Keratinocyte (primary cell): ENCODE measurements around the gene IDH3B. TPM values are rescaled to one million over a fixed set of nuclear protein-coding genes. Genes with fewer than 3 reads are reported as not detected.

Experiments used
- DNase-seq: peaks from one replicate; pipeline ENCODE4 v3.0.0-alpha.2; 2011; ENCODE audit warnings: low read depth, missing footprints, low spot score
- FAIRE-seq: peaks from 2 replicates; lab custom pipeline; 2011; peaks lifted over from hg19 to GRCh38; lab: Jason Lieb, UNC
- H2AFZ ChIP-seq: 2 replicates; pipeline ENCODE4 v1.6.0; 2012; ENCODE audit warnings: low read length, control low read depth, inconsistent platforms; ENCODE audit not compliant: control insufficient read depth
- H3K27ac ChIP-seq: 2 replicates; pipeline ENCODE4 v1.5.1; 2011; ENCODE audit warnings: low read length; ENCODE audit not compliant: control insufficient read depth, insufficient read depth
- H3K27me3 ChIP-seq: 3 replicates; pipeline ENCODE4 v1.6.0; 2011; ENCODE audit warnings: low read length; ENCODE audit not compliant: control insufficient read depth, insufficient read depth; ENCODE audit errors: extremely low read depth
- H3K36me3 ChIP-seq, 2 experiments: 2 replicates in 1 of 2; 3 replicates in 1 of 2; pipeline ENCODE4 v1.5.1; 2011; ENCODE audit warnings: low read length in 2 of 2, mild to moderate bottlenecking in 1 of 2; ENCODE audit not compliant: control insufficient read depth in 2 of 2, insufficient read depth in 2 of 2; ENCODE audit errors: extremely low read depth in 1 of 2
- H3K4me1 ChIP-seq: 3 replicates; pipeline ENCODE4 v1.5.1; 2011; ENCODE audit warnings: low read length; ENCODE audit not compliant: control insufficient read depth, insufficient read depth; ENCODE audit errors: extremely low read depth
- H3K4me2 ChIP-seq: 3 replicates; pipeline ENCODE4 v1.6.0; 2011; ENCODE audit warnings: low read depth, low read length; ENCODE audit not compliant: control insufficient read depth, insufficient read depth; ENCODE audit errors: extremely low read depth
- H3K4me3 ChIP-seq, 3 experiments: fragments of 200-600 bp in 1 of 3; sonication (generic) in 1 of 3; 2 replicates in 2 of 3; 3 replicates in 1 of 3; pipeline ENCODE4 v1.5.1; 2011 to 2016; ENCODE audit warnings: low read length in 3 of 3, mild to moderate bottlenecking in 3 of 3, control low read depth in 2 of 3, inconsistent platforms in 1 of 3, low read depth in 1 of 3, mixed read lengths in 1 of 3, mixed run types in 1 of 3, moderate library complexity in 1 of 3; ENCODE audit not compliant: control insufficient read depth in 2 of 3, insufficient read depth in 2 of 3; ENCODE audit errors: extremely low read depth in 1 of 3
- H3K79me2 ChIP-seq: 2 replicates; pipeline ENCODE4 v1.6.0; 2012; ENCODE audit warnings: low read length; ENCODE audit not compliant: control insufficient read depth, insufficient read depth
- H3K9ac ChIP-seq: 3 replicates; pipeline ENCODE4 v1.6.0; 2011; ENCODE audit warnings: low read length; ENCODE audit not compliant: control insufficient read depth, insufficient read depth; ENCODE audit errors: extremely low read depth
- H3K9me1 ChIP-seq: 3 replicates; pipeline ENCODE4 v1.6.0; 2011; ENCODE audit warnings: low read length; ENCODE audit not compliant: control insufficient read depth, insufficient read depth; ENCODE audit errors: extremely low read depth
- H3K9me3 ChIP-seq: 2 replicates; pipeline ENCODE4 v1.5.1; 2012; ENCODE audit warnings: low read depth, low read length; ENCODE audit not compliant: control insufficient read depth
- H4K20me1 ChIP-seq: 3 replicates; pipeline ENCODE4 v1.6.0; 2011; ENCODE audit warnings: low read length; ENCODE audit not compliant: control insufficient read depth, insufficient read depth; ENCODE audit errors: extremely low read depth
- CTCF ChIP-seq, 3 experiments: IDR thresholded peaks in 1 of 3; conservative IDR thresholded peaks in 1 of 3; optimal IDR thresholded peaks in 1 of 3; 2 replicates in 2 of 3; 3 replicates in 1 of 3; pipeline versions ENCODE3 to v1.5.1; 2011; ENCODE audit warnings: low read length in 3 of 3, mild to moderate bottlenecking in 3 of 3, moderate library complexity in 2 of 3, control low read depth in 1 of 3, inconsistent platforms in 1 of 3; ENCODE audit not compliant: insufficient read depth in 2 of 3; ENCODE audit errors: extremely low read depth in 1 of 3
- EZH2 ChIP-seq: IDR thresholded peaks from one replicate; pipeline ENCODE4 v1.6.1; 2012; ENCODE audit warnings: inconsistent platforms, mild to moderate bottlenecking, low read length, moderate library complexity
- dilution Hi-C: fragments of 300-500 bp; cut with MboI; formaldehyde crosslinking; loops from one replicate; pipeline ENCODE4 v1.7.0; 2020; ENCODE audit warnings: low sequenced_read_pairs; ENCODE audit not compliant: extremely low pct_ligation_motif_present
- polyA plus RNA-seq, 5 experiments: library from polyadenylated mRNA; depleted of rRNA in 3 of 5; stranded (reverse) in 3 of 5; stranded (forward) in 1 of 5; unstranded in 1 of 5; fragments of >200 nt; gene quantifications; 1 replicate in 1 of 5; 2 replicates in 3 of 5; 3 replicates in 1 of 5; pipeline versions ENCODE4 v1.2.1 to v1.2.3, GENCODE V29; 2011 to 2012; ENCODE audit warnings: missing spikeins in 2 of 5, low read depth in 1 of 5, low replicate concordance in 1 of 5

Gene IDH3B
- polyA plus RNA-seq, 1 donor (not counting 4 experiments of a cell fraction or from before 2014, with no cell fraction given), result 131 TPM

- peaks cover 13% of the 10 kb centered on the region for H3K27me3 ChIP-seq
- H4K20me1 ChIP-seq, result peaks cover 2% of the 10 kb centered on the region
- no peak overlapping the region for H3K9ac ChIP-seq
- H3K27ac ChIP-seq, result no peak overlapping the region
- TF ChIP-seq EZH2 (no peak), CTCF (optimal IDR thresholded peaks at IDR 0.05 in 1 of 3, IDR thresholded peaks at IDR 0.05 in 1 of 3, conservative IDR thresholded peaks at IDR 0.05 in 1 of 3; ENCODE audit: extremely low read depth in 1 of 3, insufficient read depth in 2 of 3, low read length in 3 of 3) (no peak)
- H3K9me1 ChIP-seq, result no peaks in the 10 kb centered on the region
- no peaks in the 10 kb centered on the region for H3K79me2 ChIP-seq
- dilution Hi-C loops, result no loop called here
- no peaks in the 10 kb centered on the region for H3K9me3 ChIP-seq
- H3K4me3 ChIP-seq, result no peak overlapping the region
- no peak overlapping the region for H3K4me2 ChIP-seq
- no peak overlapping the region for H2AFZ ChIP-seq
- FAIRE-seq, result no peak
- H3K4me1 ChIP-seq, result no peaks in the 10 kb centered on the region
- DNase-seq, result no peak
- H3K36me3 ChIP-seq, result no peaks in the 10 kb centered on the region
Measured at GRCh38 chr20:2709205-2709981, 45.4 kb upstream of the IDH3B start.

GRCh38 chr20:2708665-2709064 is 44.6 kb upstream of the IDH3B start:
- DNase-seq, result no peak
- peaks cover 13% of the 10 kb centered on the region for H3K27me3 ChIP-seq

More at GRCh38 chr20:2708665-2709064, 44.6 kb upstream of the IDH3B start:
- H4K20me1 ChIP-seq, result peaks cover 2% of the 10 kb centered on the region
- no peak overlapping the region for H2AFZ ChIP-seq
- H3K79me2 ChIP-seq, result no peaks in the 10 kb centered on the region
- no peaks in the 10 kb centered on the region for H3K36me3 ChIP-seq
- H3K9me3 ChIP-seq, result no peaks in the 10 kb centered on the region
- H3K4me1 ChIP-seq, result no peaks in the 10 kb centered on the region
- H3K9me1 ChIP-seq, result no peaks in the 10 kb centered on the region
- H3K27ac ChIP-seq, result no peak overlapping the region
- no peak overlapping the region for H3K4me3 ChIP-seq
- no peak overlapping the region for H3K4me2 ChIP-seq
- FAIRE-seq, result no peak
- dilution Hi-C loops, result no loop called here
- TF ChIP-seq CTCF (optimal IDR thresholded peaks at IDR 0.05 in 1 of 3, IDR thresholded peaks at IDR 0.05 in 1 of 3, conservative IDR thresholded peaks at IDR 0.05 in 1 of 3; ENCODE audit: extremely low read depth in 1 of 3, insufficient read depth in 2 of 3, low read length in 3 of 3) (no peak), EZH2 (no peak)
- H3K9ac ChIP-seq, result no peak overlapping the region
